ENCODE measurements around the gene C13orf46.
"Not testable (repeated sequence)": the region's sequence is repeated elsewhere in the genome, so short reads cannot be mapped to it uniquely, and the experiment has no call there.

C13orf46 gene

DNA sequence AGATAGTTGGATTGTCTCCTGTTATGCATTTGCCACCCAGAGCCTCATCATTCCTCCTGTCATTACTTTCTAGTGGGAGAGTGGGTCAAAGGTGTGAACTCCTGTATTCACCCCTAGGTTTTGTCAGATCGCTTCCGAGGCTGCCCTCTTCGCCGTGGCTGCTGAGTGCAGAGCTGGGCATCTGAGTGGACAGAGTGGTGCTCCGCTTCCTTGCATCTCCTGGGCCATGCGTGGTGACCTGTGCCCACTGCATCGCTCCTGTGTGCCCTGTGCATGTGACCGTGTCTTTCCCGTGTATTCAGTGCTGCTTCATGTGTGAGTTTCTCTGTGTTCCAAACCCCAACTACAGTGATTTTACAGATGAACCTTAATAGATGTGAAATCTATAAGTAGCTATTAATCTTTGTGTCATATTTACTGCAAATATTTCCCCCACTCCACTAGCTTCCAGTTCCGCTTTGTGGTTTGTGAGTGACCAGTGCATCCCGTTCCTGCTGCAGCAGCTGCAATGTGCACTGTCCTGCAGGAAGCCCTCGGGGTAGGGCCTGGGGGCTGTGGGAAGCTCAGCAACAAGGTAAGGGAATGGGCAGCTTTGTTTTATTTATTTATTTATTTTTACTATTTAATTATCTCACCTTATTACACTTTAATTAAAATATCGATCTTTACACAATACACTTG lies 53.1 kb downstream of the C13orf46 start:
- DNase-seq, result no peak

DNA sequence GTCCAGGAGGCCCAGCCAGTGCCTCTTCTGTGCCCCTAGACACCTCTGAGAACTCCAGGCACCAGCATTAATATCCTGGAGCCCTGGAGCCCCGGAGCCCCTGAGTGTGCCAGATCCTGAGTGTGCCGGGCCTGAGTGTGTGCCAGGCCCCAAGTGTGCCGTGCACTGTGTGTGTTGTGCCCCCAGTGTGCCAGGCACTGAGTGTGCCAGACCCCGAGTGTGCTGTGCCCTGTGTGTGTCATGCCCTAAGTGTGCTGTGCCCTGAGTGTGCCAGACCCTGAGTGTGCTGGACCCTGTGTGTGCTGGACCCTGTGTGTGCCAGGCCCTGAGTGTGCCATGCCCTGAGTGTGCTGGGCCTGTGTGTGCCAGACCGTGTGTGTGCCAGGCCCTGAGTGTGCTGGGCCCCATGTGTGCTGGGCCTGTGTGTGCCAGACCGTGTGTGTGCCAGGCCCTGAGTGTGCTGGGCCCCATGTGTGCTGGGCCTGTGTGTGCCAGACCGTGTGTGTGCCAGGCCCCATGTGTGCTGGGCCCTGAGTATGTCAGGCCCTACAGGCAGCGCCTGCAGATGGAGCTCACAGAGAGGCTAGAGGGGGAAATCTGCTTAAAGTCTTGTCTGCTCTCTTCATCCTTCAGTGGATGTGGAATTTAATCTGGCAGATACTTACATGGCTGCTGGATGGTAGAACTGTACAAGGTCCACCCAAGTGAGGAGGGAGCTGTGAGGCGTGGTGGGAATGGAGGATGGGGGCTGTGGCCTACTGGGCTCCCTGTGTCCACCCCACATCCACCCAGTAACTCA lies 53.9 kb downstream of the C13orf46 start:
- no peak for DNase-seq

DNA sequence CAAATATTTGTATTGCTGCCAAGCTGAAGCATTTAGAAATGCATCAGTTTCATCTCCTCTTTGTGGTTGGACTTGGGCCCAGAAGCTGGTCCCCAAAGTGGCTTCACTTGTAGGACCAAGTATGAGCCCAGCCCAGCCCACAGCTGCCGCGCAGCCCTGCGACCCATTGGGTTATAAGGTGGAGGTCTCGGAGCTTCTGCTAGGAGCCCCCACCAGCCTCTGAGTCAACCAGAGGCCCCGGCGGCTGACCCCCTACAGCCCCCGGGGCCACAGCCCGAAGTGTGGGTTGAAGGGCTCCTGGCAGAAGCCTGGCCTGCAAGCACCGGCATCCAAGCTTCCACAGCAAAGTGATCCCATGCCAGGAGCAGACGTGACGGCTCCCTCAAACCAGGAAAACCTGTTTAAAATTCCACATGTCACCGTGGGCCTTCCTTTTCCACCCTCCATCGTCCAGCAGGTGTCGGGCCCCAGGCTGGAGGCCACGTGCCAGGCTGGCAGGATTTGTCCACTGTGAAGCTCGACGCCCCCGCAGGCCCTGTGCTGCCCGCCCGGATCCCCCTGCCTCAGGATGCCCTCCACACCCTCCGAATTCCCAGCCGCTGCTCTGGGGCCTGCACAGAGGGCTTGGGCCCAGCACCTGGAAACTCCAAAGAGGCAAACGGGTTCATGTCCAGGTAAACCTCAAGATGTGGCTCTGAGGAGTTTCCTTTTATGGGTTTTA lies 54.7 kb downstream of the C13orf46 start:
- DNase-seq, result no peak

DNA sequence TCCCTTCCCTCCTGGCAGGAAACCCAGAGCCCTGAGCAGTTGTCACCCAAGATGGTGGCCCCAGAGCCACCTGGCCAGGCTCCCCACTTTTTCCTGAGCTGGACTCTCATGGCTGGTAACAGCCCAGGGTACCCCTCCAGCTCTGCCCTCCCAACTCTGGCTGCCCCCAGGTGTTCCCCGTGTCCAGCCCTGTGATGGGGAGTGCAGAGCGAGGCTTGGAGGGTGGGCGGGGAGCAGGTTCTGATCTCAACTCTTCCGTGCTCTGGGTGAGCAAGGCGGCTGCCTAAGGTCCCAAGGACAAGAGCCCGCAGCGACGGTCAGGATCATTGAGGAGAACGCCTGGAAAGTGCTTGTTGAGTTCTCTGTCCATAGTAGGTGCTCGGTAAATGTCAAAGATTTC lies 55.3 kb downstream of the C13orf46 start:
- DNase-seq, result no peak

DNA sequence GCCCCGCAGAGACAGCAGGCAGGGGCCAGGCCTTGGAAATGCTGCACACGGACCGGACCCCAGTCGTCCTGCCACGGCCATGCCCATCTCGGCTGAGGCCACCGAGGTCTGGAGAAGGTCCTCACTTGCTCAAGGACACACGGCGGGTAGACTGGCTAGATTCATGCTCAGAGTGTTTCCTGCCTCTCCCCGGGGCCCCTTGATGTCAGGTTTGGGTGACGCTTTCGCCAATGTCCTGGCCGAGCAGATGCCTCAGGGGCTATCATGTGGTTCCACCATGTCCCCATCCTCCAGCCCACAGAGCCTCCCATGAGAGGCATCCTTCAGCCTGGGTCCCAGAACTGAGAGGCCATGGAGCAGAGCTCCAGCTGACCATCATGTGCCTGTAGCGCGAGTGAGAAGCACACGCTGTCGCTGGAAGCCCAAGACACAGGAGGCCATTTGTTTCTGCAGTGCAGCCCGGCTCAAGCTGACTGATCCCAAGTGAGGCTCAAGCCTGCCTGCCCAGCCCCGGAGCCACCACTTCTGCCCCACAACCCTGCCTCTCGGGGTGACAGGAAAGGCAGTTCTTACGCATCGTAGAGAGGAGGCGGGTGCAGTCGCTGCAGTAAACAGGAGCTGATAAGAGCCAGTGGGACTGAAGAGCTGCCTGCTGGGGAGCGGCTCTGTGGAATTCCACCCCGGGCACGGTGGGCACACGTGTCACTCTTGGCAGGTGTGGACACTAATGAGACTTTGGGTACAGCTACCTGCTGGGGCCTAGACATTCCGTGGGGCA lies 56.1 kb downstream of the C13orf46 start:
- no peak for DNase-seq

DNA sequence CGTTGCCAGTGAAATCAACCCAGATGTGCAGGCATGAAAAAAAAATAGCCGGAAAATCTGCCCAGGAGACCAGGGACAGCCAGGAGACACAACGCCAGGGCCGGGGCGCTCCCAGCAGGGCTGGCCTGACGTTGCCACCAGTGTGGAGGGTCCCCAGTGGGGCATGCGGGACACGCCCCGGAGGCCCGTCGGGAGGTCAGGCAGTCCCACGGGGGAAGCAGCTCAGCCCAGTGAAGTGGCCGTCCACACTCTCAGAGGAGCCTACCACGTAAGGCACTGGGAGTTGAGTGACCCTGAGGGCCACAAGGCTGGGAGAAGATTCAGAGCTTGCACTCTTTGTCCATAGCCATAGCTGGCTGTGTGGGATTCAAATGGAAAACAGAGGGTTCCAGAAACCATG lies 56.8 kb downstream of the C13orf46 start:
- no peak for DNase-seq

DNA sequence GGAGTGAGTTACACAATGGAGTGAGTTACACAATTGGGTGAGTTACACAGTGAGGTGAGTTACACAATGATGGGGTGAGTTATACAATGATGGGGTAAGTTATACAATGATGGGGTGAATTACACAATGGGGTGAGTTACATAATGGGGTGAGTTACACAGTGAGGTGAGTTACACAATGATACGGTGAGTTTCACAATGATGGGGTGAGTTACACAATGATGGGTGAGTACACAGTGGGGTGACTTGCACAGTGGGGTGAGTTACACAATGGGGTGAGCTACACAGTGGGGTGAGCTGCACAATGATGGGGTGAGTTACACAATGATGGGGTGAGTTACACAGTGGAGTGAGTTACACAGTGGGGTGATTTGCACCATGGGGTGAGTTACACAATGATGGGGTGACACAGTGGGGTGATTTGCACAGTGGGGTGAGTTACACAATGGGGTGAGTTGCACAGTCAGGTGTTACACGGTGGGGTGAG lies 57.5 kb downstream of the C13orf46 start:
- no peak for DNase-seq

DNA sequence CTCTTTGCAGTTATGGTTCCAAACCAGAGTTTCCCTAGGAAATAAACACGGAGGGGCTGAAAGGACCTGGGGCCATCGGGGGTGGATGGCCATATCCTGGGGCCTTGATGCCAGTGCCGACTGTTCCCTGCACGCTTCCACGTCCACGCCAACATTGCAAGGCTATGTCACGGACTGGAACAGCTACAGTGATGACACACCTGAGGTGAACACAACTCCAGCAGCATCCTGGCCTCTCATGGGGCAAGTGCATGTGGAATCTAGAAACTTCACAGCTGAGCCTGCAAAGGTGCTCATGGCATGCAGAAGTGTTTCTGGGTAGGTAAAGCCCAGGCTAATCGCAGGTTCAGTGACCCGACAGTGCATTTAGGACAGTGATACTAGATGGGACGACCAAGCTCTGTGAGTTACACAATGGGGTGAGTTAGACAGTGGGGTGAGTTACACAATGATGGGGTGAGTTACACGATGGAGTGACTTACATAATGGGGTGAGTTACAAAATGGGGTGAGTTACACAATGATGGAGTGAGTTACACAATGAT lies 58.0 kb downstream of the C13orf46 start:
- no peak for DNase-seq

DNA sequence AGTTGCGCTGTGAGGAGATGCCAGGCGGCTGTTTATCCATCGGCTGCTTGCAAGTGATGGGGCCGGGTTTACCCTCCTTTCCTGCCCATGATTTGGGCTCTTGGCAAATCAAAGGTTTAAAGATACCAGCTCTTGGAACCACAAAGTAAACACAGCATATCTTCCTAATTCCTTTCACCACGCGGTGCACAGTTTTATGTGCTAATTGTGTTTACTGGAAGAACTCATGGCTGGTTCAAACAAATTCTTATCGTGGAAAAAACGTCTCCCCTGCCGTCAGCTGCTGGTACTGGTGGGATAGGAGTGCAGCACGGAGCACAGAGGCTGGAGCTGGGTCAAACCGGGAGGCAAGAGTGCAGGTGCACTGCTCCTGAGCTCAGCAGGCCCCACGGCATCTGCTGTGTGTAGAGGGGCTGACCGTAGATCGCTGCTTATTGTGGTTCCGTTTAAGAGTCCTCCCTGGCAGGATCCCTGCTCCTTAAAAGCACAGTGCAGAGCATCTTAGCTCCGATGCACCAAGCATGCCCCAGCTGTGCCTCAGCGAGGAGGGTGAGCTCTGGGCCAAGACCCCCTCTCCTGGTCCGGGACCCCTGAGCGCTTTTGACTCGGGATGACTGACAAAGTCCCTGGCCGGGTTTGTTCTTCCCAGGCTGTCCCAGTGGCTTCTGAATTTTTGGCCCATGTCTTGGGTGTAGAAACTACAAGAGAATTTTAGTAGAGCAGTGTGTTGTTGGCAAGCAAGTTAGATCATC lies 58.7 kb downstream of the C13orf46 start:
- DNase-seq, result no peak

DNA sequence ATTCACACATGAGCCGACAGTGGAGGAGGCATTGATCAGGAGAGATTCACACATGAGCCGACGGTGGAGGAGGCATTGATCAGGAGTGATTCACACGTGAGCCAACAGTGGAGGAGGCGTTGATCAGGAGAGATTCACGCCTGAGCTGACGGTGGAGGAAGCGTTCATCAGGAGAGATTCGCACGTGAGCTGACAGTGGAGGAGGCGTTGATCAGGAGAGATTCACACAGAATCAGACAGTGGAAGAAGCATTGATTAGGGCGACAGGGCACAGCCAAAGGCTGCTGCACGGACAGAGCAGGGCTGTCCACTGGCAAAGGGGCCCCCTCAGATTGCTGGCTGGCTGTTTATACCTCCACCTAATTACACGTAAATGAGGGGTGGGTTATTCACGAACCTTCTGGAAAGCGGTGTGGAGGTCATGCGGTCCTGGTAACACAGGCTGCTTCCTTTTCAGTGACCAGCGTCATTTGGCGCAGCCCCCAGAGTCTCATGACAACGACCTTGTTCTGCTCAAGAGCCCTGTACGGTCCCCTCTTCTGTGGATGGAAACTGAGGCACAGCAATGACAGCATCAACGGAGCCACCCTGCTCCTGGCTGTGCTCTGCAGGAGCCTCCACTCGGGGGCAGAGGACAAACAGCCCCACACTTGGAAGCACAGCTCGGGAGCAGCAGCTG lies 59.4 kb downstream of the C13orf46 start:
- no peak for DNase-seq

DNA sequence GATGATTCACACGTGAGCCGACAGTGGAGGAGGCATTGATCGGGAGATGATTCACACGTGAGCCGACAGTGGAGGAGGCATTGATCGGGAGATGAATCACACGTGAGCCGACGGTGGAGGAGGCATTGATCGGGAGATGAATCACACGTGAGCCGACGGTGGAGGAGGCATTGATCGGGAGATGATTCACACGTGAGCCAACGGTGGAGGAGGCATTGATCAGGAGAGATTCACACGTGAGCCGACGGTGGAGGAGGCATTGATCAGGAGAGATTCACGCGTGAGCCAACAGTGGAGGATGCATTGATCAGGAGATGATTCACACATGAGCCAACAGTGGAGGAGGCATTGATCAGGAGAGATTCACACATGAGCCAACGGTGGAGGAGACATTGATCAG lies 60.0 kb downstream of the C13orf46 start:
- DNase-seq, result not testable (repeated sequence)

DNA sequence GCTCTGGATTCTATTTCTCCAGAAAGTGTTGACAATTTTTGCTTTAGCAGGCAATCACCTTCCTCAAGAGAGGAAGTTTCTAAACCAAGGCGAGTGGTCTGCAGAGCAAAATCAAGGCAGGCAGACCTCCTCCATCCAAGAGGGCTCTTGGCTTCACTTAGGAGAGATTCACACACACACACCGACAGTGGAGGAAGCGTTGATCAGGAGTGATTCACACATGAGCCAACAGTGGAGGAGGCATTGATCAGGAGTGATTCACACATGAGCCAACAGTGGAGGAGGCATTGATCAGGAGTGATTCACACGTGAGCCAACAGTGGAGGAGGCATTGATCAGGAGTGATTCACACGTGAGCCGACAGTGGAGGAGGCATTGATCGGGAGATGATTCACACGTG lies 60.5 kb downstream of the C13orf46 start:
- not testable (repeated sequence) for DNase-seq

DNA sequence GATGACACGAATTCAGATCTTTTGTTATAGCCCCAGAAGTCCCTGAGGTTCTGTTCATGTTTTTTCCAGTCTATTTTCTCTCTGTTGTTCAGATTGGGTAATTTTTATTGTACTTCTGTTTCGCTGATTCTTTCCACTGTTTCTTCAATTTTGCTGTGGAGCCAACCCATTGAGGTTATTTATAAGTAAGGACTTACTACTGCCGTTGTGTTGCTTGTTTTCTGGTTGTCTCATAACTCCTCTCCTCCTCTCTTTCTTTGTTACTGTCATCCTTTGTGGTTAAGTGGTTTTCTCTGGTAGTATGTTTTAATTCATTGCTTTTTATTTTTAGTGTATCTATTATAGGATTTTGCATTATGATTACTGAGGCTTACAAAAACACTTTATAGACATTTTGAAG lies 61.3 kb downstream of the C13orf46 start:
- DNase-seq, result no peak

DNA sequence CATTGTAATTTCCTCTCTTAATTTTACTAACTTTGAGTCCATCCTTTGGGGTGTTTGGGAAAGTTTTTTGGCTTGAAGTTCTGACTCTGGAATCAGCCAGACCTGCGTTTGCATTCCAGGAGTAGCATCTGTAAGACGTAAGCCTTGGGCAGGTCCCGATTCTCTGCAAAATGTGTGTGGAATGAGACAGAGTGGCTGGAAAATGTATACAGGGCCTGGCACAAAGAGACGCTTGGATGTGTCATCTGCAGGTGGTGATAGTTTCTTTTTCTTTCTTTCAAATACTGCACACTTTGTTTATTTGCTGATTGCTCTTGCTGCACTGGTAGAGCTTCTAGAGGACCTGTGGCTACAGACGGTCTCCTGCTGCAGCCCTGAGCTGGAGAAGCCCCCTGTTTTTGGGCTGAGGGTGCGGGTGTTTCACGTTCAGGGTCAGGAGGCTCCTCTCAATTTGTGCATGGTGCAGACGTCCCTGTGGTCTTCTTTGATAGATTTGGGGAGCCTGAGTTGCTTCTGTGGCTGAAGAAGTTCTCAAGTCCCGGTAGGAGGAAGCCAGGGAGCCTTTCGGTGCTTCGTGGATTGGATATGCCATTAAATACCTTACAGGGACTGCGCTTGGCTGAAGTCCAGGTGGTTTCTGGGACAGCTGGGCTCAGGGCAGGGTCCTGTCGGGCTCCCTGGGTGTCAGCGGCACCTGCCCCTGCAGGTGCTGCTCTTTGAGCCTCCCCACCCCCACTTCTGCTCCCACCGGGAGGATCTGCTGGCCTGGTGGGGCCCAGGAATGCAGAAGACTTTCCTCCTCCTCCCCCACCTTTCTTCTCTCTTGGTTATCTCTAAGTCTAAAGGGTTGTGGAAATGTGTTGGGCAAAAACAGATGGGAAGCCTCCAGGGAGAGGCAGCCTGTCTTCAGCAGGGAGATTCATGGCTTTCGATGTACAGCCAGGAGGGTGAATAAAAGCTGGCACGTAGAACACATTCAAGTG lies 66.0 kb downstream of the C13orf46 start:
- peak; percentile 73 for DNase-seq

DNA sequence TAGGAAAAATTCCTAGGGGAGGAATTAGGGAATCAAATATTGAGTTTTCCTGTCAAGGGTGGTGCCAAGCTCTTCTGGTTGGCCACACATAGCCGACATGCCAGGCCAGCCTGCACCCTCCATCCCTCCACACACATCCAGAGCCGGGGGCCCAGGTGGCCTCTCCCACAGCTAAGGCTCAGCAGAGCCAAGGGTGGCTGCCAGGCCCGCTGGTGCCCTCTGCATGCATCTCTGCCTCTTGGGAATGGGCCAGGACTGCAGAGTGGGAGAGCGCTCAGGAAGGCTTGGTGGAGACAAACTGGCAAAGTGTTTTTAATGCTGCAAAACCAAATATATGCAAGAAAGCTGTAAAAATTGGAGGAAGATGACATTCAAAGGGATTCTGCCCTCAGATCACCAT lies 67.3 kb downstream of the C13orf46 start:
- DNase-seq, result no peak

DNA sequence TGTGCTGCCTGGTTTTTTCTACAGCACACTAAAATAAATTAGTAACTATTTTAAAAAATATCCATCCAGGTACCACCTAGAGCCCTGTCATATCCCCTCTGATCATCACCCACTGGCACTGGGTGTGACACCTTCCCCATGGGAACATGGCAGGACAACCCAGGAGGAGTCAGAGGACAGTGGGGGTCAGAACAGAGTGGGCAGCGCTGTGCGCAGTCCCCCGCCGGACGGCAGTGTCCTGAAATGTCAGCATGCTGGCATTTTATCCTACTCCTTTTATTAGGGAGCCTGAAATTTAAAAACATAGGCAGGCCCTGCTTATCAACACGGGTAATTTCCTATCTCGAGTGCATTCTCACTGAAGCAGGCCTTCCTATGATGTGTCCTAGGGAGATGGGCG lies 67.9 kb downstream of the C13orf46 start:
- no peak for DNase-seq

DNA sequence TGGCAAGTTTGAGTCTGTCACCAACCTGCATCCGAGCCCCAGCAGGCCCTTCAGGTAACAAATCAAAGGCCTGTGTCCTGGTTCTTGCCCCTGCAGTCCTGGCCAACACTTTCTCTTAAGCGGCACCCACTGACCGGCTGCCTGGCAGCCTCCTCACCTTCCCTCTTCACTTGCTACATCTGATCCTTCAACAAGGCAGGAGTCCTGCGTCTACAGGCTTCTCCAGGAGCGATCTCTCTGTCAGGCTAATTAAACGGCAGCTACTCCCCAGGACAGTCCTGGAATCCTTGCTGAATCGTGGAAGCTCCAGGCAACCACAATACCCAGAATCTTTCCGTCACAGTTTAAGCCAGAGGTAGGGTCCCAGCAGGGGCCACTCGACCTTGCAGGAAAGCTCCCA lies 68.9 kb downstream of the C13orf46 start:
- no peak for DNase-seq

DNA sequence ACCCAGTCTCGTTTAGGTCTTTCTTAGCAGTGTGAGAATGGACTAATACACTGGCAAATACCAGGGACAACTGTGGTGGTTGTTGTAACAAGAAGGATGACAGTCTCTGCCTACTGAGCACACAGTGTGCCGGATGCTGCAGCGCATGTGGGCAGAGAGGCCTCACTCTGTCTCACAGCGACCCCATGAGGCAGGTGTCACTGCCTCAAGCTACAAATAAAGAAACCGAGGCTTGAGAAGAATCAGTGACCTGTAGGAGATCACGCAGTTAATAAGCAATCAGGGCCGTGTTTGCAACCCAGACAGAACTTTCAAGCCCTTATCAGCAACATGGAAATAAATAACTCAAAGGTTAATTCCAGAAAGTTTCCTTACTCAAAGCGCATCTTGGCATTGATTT lies 69.5 kb downstream of the C13orf46 start:
- DNase-seq, result no peak

DNA sequence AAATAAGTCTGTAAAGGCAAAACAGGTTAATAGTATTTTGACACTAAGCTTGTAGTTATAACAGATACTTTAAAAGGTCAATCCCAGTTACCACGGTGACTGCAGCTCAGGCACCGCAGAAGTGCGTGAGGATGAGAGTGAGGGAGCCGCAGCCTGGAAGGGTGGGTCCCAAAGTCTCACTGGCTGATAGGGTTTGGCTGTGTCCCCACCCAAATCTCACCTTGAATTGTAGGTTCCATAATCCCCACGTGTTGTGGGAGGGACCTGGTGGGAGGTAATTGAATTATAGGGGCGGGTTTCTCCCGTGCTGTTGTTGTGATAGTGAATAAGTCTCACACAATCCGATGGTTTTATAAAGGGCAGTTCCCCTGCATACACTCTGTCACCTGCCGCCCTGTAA lies 70.0 kb downstream of the C13orf46 start:
- DNase-seq, result no peak

Data from NCI-H187 treated with DMSO at 0.1 percent for 48 hours (cell line).